Measurements from ENCODE around the gene TTLL4.

- TF ChIP-seq, protein P1, sequence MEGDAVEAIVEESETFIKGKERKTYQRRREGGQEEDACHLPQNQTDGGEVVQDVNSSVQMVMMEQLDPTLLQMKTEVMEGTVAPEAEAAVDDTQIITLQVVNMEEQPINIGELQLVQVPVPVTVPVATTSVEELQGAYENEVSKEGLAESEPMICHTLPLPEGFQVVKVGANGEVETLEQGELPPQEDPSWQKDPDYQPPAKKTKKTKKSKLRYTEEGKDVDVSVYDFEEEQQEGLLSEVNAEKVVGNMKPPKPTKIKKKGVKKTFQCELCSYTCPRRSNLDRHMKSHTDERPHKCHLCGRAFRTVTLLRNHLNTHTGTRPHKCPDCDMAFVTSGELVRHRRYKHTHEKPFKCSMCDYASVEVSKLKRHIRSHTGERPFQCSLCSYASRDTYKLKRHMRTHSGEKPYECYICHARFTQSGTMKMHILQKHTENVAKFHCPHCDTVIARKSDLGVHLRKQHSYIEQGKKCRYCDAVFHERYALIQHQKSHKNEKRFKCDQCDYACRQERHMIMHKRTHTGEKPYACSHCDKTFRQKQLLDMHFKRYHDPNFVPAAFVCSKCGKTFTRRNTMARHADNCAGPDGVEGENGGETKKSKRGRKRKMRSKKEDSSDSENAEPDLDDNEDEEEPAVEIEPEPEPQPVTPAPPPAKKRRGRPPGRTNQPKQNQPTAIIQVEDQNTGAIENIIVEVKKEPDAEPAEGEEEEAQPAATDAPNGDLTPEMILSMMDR (IDR thresholded peaks at IDR 0.05) = no peak
- TF ChIP-seq POLR2A (IDR thresholded peaks at IDR 0.05) = no peak
Observed at GRCh38 chr2:218745559-218746469, 35.2 kb downstream of the TTLL4 start.
